IPS DF 6.9 (cell line): ENCODE results near the gene CEP295NL.

ENCODE experiments used
- DNase-seq: peaks from one replicate; pipeline ENCODE4 v3.0.0-alpha.2; 2013; ENCODE audit warnings: low read depth, low spot score
- H3K27ac ChIP-seq: one replicate; pipeline ENCODE4 v1.5.1; 2013; ENCODE audit warnings: low read length, control low read depth
- H3K27me3 ChIP-seq: 2 replicates; pipeline ENCODE4 v1.6.1; 2013; ENCODE audit warnings: mild to moderate bottlenecking, low read length; ENCODE audit not compliant: control insufficient read depth, insufficient read depth
- H3K36me3 ChIP-seq: 2 replicates; pipeline ENCODE4 v1.6.1; 2013; ENCODE audit warnings: low read length; ENCODE audit not compliant: control insufficient read depth, insufficient read depth
- H3K4me1 ChIP-seq: 2 replicates; pipeline ENCODE4 v1.6.1; 2013; ENCODE audit warnings: low read length; ENCODE audit not compliant: control insufficient read depth, insufficient read depth
- H3K4me3 ChIP-seq: 2 replicates; pipeline ENCODE4 v1.5.1; 2013; ENCODE audit warnings: mild to moderate bottlenecking, low read length
- H3K9me3 ChIP-seq: 2 replicates; pipeline ENCODE4 v1.6.1; 2013; ENCODE audit warnings: low read length, inconsistent platforms; ENCODE audit not compliant: control insufficient read depth, insufficient read depth
- WGBS: extraction: QIAGEN DNeasy Blood & Tissue Kit; methylation state at CpG from one replicate; pipeline ENCODE4 v1.1.7; 2013; ENCODE audit warnings: mixed read lengths, missing lambda C conversion rate; ENCODE audit not compliant: insufficient read length, insufficient coverage; 5-methylcytosine and 5-hydroxymethylcytosine counted together

The CEP295NL gene

GRCh38 chr17:78862073-78863023, 40.7 kb downstream of the CEP295NL start:
- Histone ChIP-seq H3K4me1 (0 out of 2 replicates have a peak, but pooled peaks cover 2% of the 10 kb centered on the region), H3K27ac (no peak overlapping the region), H3K4me3 (no peak overlapping the region), H3K9me3 (no peaks in the 10 kb centered on the region), H3K36me3 (peaks cover 2% of the 10 kb centered on the region), H3K27me3 (no peaks in the 10 kb centered on the region)
- 100% methylated on average over 1 of the region's 17 CpGs for WGBS
- no peak for DNase-seq

DNA sequence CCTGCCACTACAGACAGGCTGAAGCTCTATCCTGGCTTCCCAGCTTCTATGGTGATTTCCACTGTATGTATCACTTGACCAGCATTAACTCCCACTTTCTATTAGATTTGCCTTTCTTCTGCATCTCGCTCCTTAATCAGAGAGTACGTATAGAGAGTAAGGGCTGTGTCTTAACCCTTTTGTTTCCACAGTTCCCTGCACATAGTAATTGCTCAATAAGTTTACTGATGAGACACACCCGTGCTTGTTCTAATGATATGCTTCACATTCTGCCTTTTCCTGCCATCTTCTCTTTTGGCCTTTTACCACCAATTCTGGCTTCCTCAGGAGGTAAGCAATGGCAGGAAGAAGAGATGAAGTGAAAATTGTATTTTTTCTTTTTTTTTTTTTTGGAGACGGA, 41.8 kb downstream of the CEP295NL start:
- WGBS = no CpG with 5 or more reads among the region's 4 CpGs
- H3K27ac ChIP-seq = no peak overlapping the region

GRCh38 chr17:78859051-78859450, 44.0 kb downstream of the CEP295NL start:
- Histone ChIP-seq H3K9me3 (no peaks in the 10 kb centered on the region), H3K4me3 (no peak overlapping the region), H3K27ac (no peak overlapping the region), H3K27me3 (no peaks in the 10 kb centered on the region), H3K4me1 (no peaks in the 10 kb centered on the region), H3K36me3 (peaks cover 4% of the 10 kb centered on the region)
- DNase-seq = no peak
- no CpG with 5 or more reads among the region's 4 CpGs for WGBS

More for the DNA sequence above, 41.8 kb downstream of the CEP295NL start:
- Histone ChIP-seq H3K4me3 (no peak overlapping the region), H3K9me3 (no peaks in the 10 kb centered on the region), H3K4me1 (0 out of 2 replicates have a peak, but pooled peaks cover 2% of the 10 kb centered on the region), H3K27me3 (no peaks in the 10 kb centered on the region), H3K36me3 (peaks cover 4% of the 10 kb centered on the region)
- no peak for DNase-seq

DNA sequence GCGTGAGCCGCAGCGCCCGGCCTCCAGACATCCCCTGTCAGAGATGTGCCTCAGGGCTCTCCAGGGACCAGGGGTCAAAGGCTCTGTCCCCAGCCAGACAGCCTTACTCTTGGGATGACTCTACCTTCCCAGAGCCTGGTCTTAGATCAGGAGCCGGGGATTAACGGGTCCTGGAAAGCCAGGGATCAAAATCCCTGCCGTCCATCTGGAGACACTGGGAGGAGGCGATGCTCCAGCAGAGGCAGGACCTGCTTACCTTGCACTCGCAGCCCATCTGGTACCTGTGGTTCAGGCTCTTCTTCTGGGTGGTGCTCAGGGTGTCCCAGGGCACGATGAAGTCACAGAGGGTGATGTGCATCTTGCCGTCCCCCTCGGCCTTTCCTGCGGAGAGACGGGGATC, 45.7 kb downstream of the CEP295NL start:
- DNase-seq = no peak

GRCh38 chr17:78855561-78856165, 47.3 kb downstream of the CEP295NL start:
- Histone ChIP-seq H3K4me1 (no peaks in the 10 kb centered on the region), H3K4me3 (no peak overlapping the region), H3K27ac (no peak overlapping the region), H3K36me3 (peaks cover 4% of the 10 kb centered on the region), H3K27me3 (no peaks in the 10 kb centered on the region), H3K9me3 (no peaks in the 10 kb centered on the region)
- no peak for DNase-seq
- no CpG with 5 or more reads among the region's 25 CpGs for WGBS

More for the DNA sequence above, 45.7 kb downstream of the CEP295NL start:
- H3K36me3 ChIP-seq = peaks cover 4% of the 10 kb centered on the region
- no peaks in the 10 kb centered on the region for H3K9me3 ChIP-seq
- WGBS = no CpG with 5 or more reads among the region's 14 CpGs
- no peaks in the 10 kb centered on the region for H3K27me3 ChIP-seq
- H3K4me3 ChIP-seq = no peak overlapping the region
- no peaks in the 10 kb centered on the region for H3K4me1 ChIP-seq
- no peak overlapping the region for H3K27ac ChIP-seq

DNA sequence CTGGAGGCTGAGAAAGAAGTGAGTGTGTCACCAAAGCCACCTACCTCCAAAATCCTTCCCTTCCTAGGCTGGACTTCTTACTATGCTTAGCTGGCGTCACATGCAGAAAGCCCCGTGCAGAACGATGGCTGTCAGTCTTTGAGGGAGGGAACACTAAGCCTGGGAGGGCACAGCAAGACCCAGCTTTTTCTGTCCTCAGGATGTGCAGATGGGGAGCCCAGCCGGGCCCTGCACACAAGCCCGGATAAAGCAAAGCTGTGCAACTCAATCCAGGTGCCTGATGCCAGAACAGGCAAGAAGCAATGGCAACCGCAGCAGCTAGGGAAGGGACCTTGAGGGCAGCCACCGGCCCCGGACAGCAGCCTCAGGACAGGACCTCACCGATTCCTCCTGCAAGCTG, 48.5 kb downstream of the CEP295NL start:
- H3K36me3 ChIP-seq = peaks cover 4% of the 10 kb centered on the region

DNA sequence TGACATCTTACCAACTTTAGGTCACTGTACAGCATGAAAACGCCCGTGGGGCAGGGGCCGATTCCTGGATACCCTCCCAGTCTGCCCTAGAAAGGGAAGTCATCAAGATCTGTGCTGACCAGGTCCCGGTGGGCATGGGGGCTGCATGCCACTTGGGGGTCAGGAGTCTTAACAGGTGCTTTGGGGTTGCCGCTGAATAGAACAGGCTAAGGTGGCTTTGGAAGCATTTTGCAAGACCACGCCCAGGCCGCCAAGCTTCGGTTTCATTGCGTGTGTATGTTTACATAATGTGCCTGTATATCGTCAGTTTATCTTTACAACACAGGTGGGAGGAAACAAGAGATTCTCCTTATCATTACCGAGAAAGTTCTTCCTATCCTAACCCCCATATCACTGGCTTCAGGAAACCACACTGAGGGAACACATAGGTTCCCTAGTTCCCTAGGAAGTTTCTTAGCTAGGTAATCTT, 49.0 kb downstream of the CEP295NL start:
- Histone ChIP-seq H3K4me1 (no peaks in the 10 kb centered on the region), H3K4me3 (no peak overlapping the region), H3K36me3 (peaks cover 4% of the 10 kb centered on the region), H3K27ac (no peak overlapping the region), H3K9me3 (no peaks in the 10 kb centered on the region), H3K27me3 (no peaks in the 10 kb centered on the region)
- no CpG with 5 or more reads among the region's 11 CpGs for WGBS
- DNase-seq = no peak

More for the DNA sequence above, 48.5 kb downstream of the CEP295NL start:
- Histone ChIP-seq H3K9me3 (no peaks in the 10 kb centered on the region), H3K4me1 (no peaks in the 10 kb centered on the region), H3K27ac (no peak overlapping the region), H3K27me3 (no peaks in the 10 kb centered on the region), H3K4me3 (no peak overlapping the region)
- no CpG with 5 or more reads among the region's 9 CpGs for WGBS
- no peak for DNase-seq

DNA sequence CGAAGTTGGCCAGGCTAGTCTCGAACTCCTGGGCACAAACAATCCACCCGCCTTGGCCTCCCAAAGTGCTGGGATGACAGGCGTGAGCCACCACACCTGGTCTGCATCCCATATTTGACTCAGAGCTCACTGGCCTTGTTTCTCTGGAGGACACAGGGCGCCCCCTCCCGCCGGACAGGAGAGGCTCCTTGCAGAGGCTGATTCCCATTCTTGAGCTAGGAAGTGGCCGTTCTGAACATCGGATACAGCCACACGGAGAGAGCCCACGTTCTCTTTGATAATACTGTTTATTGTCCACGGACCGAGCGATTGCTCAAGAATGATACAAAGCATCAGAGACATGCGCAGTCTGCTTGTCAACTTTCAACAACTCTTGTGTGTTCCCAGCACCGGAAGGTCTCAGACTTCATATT, 50.3 kb downstream of the CEP295NL start:
- Histone ChIP-seq H3K27me3 (no peaks in the 10 kb centered on the region), H3K27ac (no peak overlapping the region), H3K9me3 (no peaks in the 10 kb centered on the region), H3K36me3 (peaks cover 4% of the 10 kb centered on the region), H3K4me1 (no peaks in the 10 kb centered on the region), H3K4me3 (no peak overlapping the region)
- no CpG with 5 or more reads among the region's 16 CpGs for WGBS
- no peak for DNase-seq

DNA sequence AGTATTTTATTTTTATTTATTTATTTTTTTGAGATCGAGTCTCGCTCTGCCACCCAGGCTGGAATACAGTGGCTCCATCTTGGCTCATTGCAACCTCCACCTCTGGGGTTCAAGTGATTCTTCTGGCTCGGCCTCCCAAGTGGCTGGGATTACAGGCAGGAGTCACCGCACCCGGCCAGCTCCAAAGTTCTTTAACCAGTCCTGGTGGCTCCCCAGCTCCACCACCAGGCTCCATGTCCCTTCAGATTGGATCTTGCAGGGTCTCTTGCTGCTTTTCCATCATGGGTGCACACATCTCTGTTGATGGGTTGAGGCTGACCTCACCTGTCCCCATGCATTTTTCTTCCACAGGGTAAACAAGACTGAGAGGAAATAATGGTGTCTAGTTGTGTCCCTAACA, 54.0 kb downstream of the CEP295NL start:
- H3K4me1 ChIP-seq = no peaks in the 10 kb centered on the region
- H3K9me3 ChIP-seq = no peaks in the 10 kb centered on the region
- H3K4me3 ChIP-seq = no peak overlapping the region
- WGBS = no CpG with 5 or more reads among the region's 5 CpGs
- no peak overlapping the region for H3K27ac ChIP-seq
- DNase-seq = no peak
- H3K36me3 ChIP-seq = no peaks in the 10 kb centered on the region
- H3K27me3 ChIP-seq = no peaks in the 10 kb centered on the region

GRCh38 chr17:78847052-78847451, 55.9 kb downstream of the CEP295NL start:
- H3K27ac ChIP-seq = no peak overlapping the region
- no peaks in the 10 kb centered on the region for H3K4me1 ChIP-seq
- no peaks in the 10 kb centered on the region for H3K9me3 ChIP-seq
- no peaks in the 10 kb centered on the region for H3K36me3 ChIP-seq
- no peaks in the 10 kb centered on the region for H3K27me3 ChIP-seq
- no peak overlapping the region for H3K4me3 ChIP-seq
- WGBS = no CpG with 5 or more reads among the region's 3 CpGs
- no peak for DNase-seq
